ENCODE data around the gene GARIN5A.

GRCh38 chr19:50466706-50467039 is 10.0 kb downstream of the GARIN5A start:
- TF ChIP-seq CTCF (optimal IDR thresholded peaks at IDR 0.05 in 1 of 3, IDR thresholded peaks at IDR 0.05 in 1 of 3, conservative IDR thresholded peaks at IDR 0.05 in 1 of 3; ENCODE audit: extremely low read depth in 1 of 3, insufficient read depth in 2 of 3, low read length in 3 of 3) (no peak), EZH2 (IDR thresholded peaks at IDR 0.05; ENCODE audit: low read length) (no peak)
